GM12864 (cell line): ENCODE data around the gene NUS1.
"Not testable (repeated sequence)": the region's sequence is repeated elsewhere in the genome, so short reads cannot be mapped to it uniquely, and the experiment has no call there.

Experiments
- DNase-seq: peaks from one replicate; pipeline ENCODE4 v3.0.0-alpha.2; 2011; ENCODE audit warnings: low read depth
- H3K4me3 ChIP-seq: 2 replicates; pipeline ENCODE4 v1.5.1; 2011; ENCODE audit warnings: mild to moderate bottlenecking, low read depth, low read length, control low read depth
- CTCF ChIP-seq: IDR thresholded peaks from 2 replicates; pipeline ENCODE4 v1.5.1; 2011; ENCODE audit warnings: low read depth, mild to moderate bottlenecking, moderate library complexity, low read length, control low read depth, inconsistent platforms; ENCODE audit errors: missing control alignments

NUS1 gene

GRCh38 chr6:117655380-117655779, 19.9 kb upstream of the NUS1 start:
- no peak overlapping the region for H3K4me3 ChIP-seq

GRCh38 chr6:117666881-117667280, 8.4 kb upstream of the NUS1 start:
- TF ChIP-seq CTCF = no peak

More at GRCh38 chr6:117655380-117655779, 19.9 kb upstream of the NUS1 start:
- DNase-seq = no peak
- no peak for TF ChIP-seq CTCF

DNA sequence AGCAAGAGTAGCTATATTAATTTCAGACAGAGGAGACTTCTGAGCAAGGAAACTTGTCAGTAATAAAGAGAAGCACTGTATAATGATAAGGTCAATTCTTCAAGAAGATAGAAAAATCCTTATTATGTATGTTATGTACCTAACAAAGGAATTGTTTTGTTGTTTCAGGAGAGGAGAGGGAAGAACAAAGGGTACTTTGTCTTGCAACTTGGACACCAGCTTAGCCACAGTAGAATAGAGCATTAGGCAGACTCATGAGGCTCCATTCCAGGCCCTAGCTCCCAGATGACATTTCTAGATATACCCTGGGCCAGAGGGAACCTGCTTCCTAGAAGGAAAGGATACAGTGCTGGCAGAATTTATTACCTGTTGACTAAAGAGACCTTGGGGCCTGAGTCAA, 6.5 kb upstream of the NUS1 start:
- no peak for DNase-seq
- no peak overlapping the region for H3K4me3 ChIP-seq
- TF ChIP-seq CTCF = no peak

More at GRCh38 chr6:117666881-117667280, 8.4 kb upstream of the NUS1 start:
- DNase-seq = no peak
- H3K4me3 ChIP-seq = no peak overlapping the region

- no peak for DNase-seq
- peak overlapping the region; percentile 84 for H3K4me3 ChIP-seq
Observed at GRCh38 chr6:117674503-117674902, 766 bp upstream of the NUS1 start.

GRCh38 chr6:117675658-117676301, 511 bp downstream of the NUS1 start:
- DNase-seq = not testable (repeated sequence)
- peak overlapping the region; percentile 84 for H3K4me3 ChIP-seq

More at GRCh38 chr6:117674503-117674902, 766 bp upstream of the NUS1 start:
- TF ChIP-seq CTCF = no peak

GRCh38 chr6:117676577-117677218, 1.4 kb downstream of the NUS1 start:
- TF ChIP-seq CTCF = no peak
- no peak for DNase-seq

DNA sequence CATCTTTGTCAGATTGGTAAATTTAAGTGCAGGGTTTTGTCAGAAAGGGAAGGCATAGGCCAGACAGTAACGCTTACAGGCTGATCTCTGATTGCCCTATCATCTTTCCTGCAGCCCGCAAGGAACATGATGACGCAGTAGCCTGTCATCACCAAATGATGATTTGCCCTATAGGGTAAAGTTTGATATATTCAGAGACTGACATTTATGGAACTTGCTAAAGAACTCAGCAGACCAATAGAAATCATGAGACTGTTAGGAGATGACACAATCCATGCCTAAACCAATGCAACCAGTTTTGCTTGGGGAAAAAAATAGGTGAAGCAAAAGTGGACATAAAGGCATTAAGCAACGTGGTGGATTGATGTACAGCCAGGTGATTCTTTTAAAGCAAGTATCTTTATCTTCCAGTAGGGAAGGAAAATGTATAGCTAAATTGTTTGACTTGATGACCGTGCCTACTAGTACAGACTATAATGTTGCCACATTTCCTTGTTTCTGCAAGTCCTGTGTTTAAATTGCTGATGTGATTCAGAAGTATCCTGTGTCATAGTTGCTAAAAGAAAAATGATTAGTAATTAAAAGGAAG, 2.4 kb downstream of the NUS1 start:
- TF ChIP-seq CTCF = no peak
- no peak for DNase-seq
- H3K4me3 ChIP-seq = peak overlapping the region; percentile 84; the same call in 1 of the 2 replicates

More at GRCh38 chr6:117676577-117677218, 1.4 kb downstream of the NUS1 start:
- H3K4me3 ChIP-seq = peak overlapping the region; percentile 84
